GM19043 (cell line): ENCODE measurements around the gene EEF2K.
"Not testable (repeated sequence)": the region's sequence is repeated elsewhere in the genome, so short reads cannot be mapped to it uniquely, and the experiment has no call there.

Experiments used
- ATAC-seq: cut with Tn5 transposase; IDR thresholded peaks from one replicate; pipeline ENCODE4 v1.9.1; 2021; ENCODE audit warnings: low read depth; ENCODE audit not compliant: unreplicated experiment

Gene EEF2K

GRCh38 chr16:22189473-22190080, 16.5 kb upstream of the EEF2K start:
- ATAC-seq: no peak

- peak; percentile 53 for ATAC-seq
These were observed 15.8 kb upstream of the EEF2K start for GRCh38 chr16:22190081-22190775.

GRCh38 chr16:22190776-22191531, 15.1 kb upstream of the EEF2K start:
- ATAC-seq: peak; percentile 39

GRCh38 chr16:22191532-22192260, 14.4 kb upstream of the EEF2K start:
- ATAC-seq: no peak

- ATAC-seq: no peak
These were observed 13.6 kb upstream of the EEF2K start for GRCh38 chr16:22192261-22193062.

GRCh38 chr16:22193063-22193411, 13.0 kb upstream of the EEF2K start:
- ATAC-seq: no peak

GRCh38 chr16:22194707-22195444, 11.2 kb upstream of the EEF2K start:
- no peak for ATAC-seq

GRCh38 chr16:22195445-22195694, 10.7 kb upstream of the EEF2K start:
- no peak for ATAC-seq

GRCh38 chr16:22195695-22196558, 10.2 kb upstream of the EEF2K start:
- ATAC-seq: no peak

- ATAC-seq: not testable (repeated sequence)
These were observed 9.4 kb upstream of the EEF2K start for GRCh38 chr16:22196559-22197168.

GRCh38 chr16:22198547-22199293, 7.4 kb upstream of the EEF2K start:
- no peak for ATAC-seq

GRCh38 chr16:22202261-22202637, 3.8 kb upstream of the EEF2K start:
- no peak for ATAC-seq

- no peak for ATAC-seq
These were observed 3.0 kb upstream of the EEF2K start for GRCh38 chr16:22203091-22203490.

GRCh38 chr16:22204091-22204655, 1.9 kb upstream of the EEF2K start:
- ATAC-seq: no peak

GRCh38 chr16:22205577-22206012, 483 bp upstream of the EEF2K start:
- no peak for ATAC-seq

GRCh38 chr16:22206842-22207714, 1.0 kb downstream of the EEF2K start:
- ATAC-seq: peak; percentile 37
